Natural killer cell (primary cell): ENCODE data around the gene DCLRE1C. TPM values are rescaled to one million over a fixed set of nuclear protein-coding genes. Genes with fewer than 3 reads are reported as not detected.

Experiments used
- ATAC-seq, 3 donors: fragments of 150-1000 bp in 2 of 3; fragments of 200-7000 bp in 1 of 3; cut with Tn5 transposase; 1 replicate in 1 of 3; 2 replicates in 2 of 3; pipeline ENCODE4 v1.10.0; 2021; ENCODE audit warnings: mild to moderate bottlenecking in 2 of 3, moderate library complexity in 2 of 3
- DNase-seq, 2 donors: peaks; one replicate each; pipeline versions ENCODE4 v3.0.0 to v3.0.0-alpha.2; 2013 to 2021; ENCODE audit warnings: mixed read lengths in 1 of 2
- H3K27ac ChIP-seq: one replicate; pipeline ENCODE4 v1.5.1; 2013; ENCODE audit warnings: mild to moderate bottlenecking, low read length
- H3K27me3 ChIP-seq: one replicate; pipeline ENCODE4 v1.6.1; 2013; ENCODE audit warnings: low read length; ENCODE audit not compliant: control insufficient read depth, insufficient read depth
- H3K36me3 ChIP-seq: one replicate; pipeline ENCODE4 v1.6.1; 2013; ENCODE audit warnings: low read length; ENCODE audit not compliant: control insufficient read depth, insufficient read depth
- H3K4me1 ChIP-seq: one replicate; pipeline ENCODE4 v1.6.1; 2013; ENCODE audit warnings: low read length; ENCODE audit not compliant: control insufficient read depth, insufficient read depth
- H3K4me3 ChIP-seq: one replicate; pipeline ENCODE4 v1.5.1; 2013; ENCODE audit warnings: low read length
- H3K9me3 ChIP-seq: one replicate; pipeline ENCODE4 v1.6.1; 2013; ENCODE audit warnings: low read length; ENCODE audit not compliant: control insufficient read depth, insufficient read depth
- H3K27ac Mint-ChIP-seq, 2 donors: one replicate each; pipeline ENCODE4 v1.8.0; 2022; ENCODE audit warnings: mild to moderate bottlenecking in 2 of 2, mixed read lengths in 2 of 2, moderate library complexity in 1 of 2
- H3K27me3 Mint-ChIP-seq, 2 donors: one replicate each; pipeline ENCODE4 v1.8.0; 2022; ENCODE audit warnings: low read depth in 2 of 2, mixed read lengths in 2 of 2
- H3K36me3 Mint-ChIP-seq: one replicate; pipeline ENCODE4 v1.8.0; 2022; ENCODE audit warnings: mixed read lengths
- H3K4me1 Mint-ChIP-seq, 2 donors: one replicate each; pipeline ENCODE4 v1.8.0; 2022; ENCODE audit warnings: mixed read lengths in 2 of 2
- H3K4me3 Mint-ChIP-seq: one replicate; pipeline ENCODE4 v1.8.0; 2022; ENCODE audit warnings: mild to moderate bottlenecking, moderate library complexity, mixed read lengths
- H3K9me3 Mint-ChIP-seq, 2 donors: one replicate each; pipeline ENCODE4 v1.8.0; 2022; ENCODE audit warnings: mixed read lengths in 2 of 2
- WGBS: methylation state at CpG from one replicate; pipeline ENCODE4 v1.1.7; 2013; ENCODE audit warnings: missing lambda C conversion rate; ENCODE audit not compliant: insufficient coverage; 5-methylcytosine and 5-hydroxymethylcytosine counted together
- intact Hi-C: fragments of 100-400 bp; cut with micrococcal nuclease; formaldehyde crosslinking; loops from one replicate; pipeline ENCODE4 v1.14.2; 2022
- total RNA-seq, 4 donors: library from RNA; stranded (reverse); fragments of 120-200 nt in 1 of 4; gene quantifications; one replicate each; pipeline versions ENCODE4 v1.2.3 to v1.2.4, GENCODE V29; 2013 to 2022
- TF ChIP-seq, protein P1 (sequence below): fragments of 200-600 bp; IDR thresholded peaks from one replicate; pipeline ENCODE4 v1.8.0; 2022; ENCODE audit warnings: antibody characterized with exemption

The DCLRE1C gene
- total RNA-seq, 3 donors from 2014 or later (not counting 1 experiment from before 2014, with no cell fraction given), result 21.7 to 31.3 (median 22.3) TPM

DNA sequence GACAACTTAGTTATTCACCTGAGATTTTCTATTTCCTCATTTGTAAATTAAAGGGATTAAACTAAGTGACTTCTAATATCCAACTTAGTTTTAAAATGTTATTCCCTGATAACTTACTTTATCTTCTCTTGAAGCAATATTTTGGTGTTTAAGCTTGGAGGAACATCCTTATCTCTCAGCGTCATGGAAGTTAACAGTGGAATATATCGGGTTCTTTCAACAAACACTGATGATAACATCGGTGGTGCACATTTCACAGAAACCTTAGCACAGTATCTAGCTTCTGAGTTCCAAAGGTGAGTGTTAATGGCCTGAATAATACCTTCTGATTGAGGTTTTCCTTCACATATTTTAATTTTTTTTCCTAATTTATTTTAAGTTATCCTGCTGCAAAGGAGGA lies 101.7 kb downstream of the DCLRE1C start:
- DNase-seq (no peak), ATAC-seq (no peak)
- WGBS, result 100% methylated on average over 3 of the region's 3 CpGs
- Mint-ChIP-seq H3K27me3 (no peaks in the 10 kb centered on the region), H3K27ac (no peak overlapping the region), H3K4me1 (no peaks in the 10 kb centered on the region), H3K4me3 (no peak overlapping the region), H3K36me3 (no peaks in the 10 kb centered on the region), H3K9me3 (no peaks in the 10 kb centered on the region)
- intact Hi-C loops, result no loop called here
- no peaks in the 10 kb centered on the region for H3K27me3 ChIP-seq
- TF ChIP-seq, protein P1, sequence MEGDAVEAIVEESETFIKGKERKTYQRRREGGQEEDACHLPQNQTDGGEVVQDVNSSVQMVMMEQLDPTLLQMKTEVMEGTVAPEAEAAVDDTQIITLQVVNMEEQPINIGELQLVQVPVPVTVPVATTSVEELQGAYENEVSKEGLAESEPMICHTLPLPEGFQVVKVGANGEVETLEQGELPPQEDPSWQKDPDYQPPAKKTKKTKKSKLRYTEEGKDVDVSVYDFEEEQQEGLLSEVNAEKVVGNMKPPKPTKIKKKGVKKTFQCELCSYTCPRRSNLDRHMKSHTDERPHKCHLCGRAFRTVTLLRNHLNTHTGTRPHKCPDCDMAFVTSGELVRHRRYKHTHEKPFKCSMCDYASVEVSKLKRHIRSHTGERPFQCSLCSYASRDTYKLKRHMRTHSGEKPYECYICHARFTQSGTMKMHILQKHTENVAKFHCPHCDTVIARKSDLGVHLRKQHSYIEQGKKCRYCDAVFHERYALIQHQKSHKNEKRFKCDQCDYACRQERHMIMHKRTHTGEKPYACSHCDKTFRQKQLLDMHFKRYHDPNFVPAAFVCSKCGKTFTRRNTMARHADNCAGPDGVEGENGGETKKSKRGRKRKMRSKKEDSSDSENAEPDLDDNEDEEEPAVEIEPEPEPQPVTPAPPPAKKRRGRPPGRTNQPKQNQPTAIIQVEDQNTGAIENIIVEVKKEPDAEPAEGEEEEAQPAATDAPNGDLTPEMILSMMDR, result no peak
- H3K9me3 ChIP-seq, result no peaks in the 10 kb centered on the region
- no peaks in the 10 kb centered on the region for H3K4me1 ChIP-seq
- H3K4me3 ChIP-seq, result no peak overlapping the region
- H3K27ac ChIP-seq, result no peak overlapping the region
- H3K36me3 ChIP-seq, result peaks cover 54% of the 10 kb centered on the region

Other genes starting within 250 kb of the DCLRE1C start
- gene FAM107B, start 179.2 kb downstream of the DCLRE1C start, total RNA-seq, result 100 to 1,000 TPM; 165 to 226 (median 224) TPM
- 1 to 10 TPM; 1.8 to 2.2 (median 1.9) TPM for gene CDNF, start 116.1 kb downstream of the DCLRE1C start, total RNA-seq
- gene HSPA14, start 115.8 kb downstream of the DCLRE1C start, total RNA-seq, result 10 to 100 TPM; 18.9 to 25.6 (median 24.5) TPM
- gene MSANTD7, start 115.8 kb downstream of the DCLRE1C start, total RNA-seq, result 10 to 100 TPM; 19.6 to 25.1 (median 24.0) TPM
- gene SUV39H2, start 75.2 kb downstream of the DCLRE1C start, total RNA-seq, result 1 to 10 TPM; 3.8 to 5.4 (median 5.2) TPM
- not detected for gene MEIG1, start 5.3 kb upstream of the DCLRE1C start, total RNA-seq
- gene OLAH, start 89.8 kb upstream of the DCLRE1C start, total RNA-seq, result not detected
- gene ACBD7, start 134.7 kb upstream of the DCLRE1C start, total RNA-seq, result 1 to 10 TPM in 1 of 3 donors, under 1 TPM in 1, not detected in 1; 0.48 to 1.8 TPM
- 10 to 100 TPM in 1 of 3 donors, 1 to 10 TPM in 2; 7.5 to 12.7 (median 8.4) TPM for gene RPP38, start 143.3 kb upstream of the DCLRE1C start, total RNA-seq
- 10 to 100 TPM; 18.9 to 34.9 (median 28.8) TPM for gene NMT2, start 214.6 kb upstream of the DCLRE1C start, total RNA-seq